Measurements from ENCODE around the gene BANF2.

DNA sequence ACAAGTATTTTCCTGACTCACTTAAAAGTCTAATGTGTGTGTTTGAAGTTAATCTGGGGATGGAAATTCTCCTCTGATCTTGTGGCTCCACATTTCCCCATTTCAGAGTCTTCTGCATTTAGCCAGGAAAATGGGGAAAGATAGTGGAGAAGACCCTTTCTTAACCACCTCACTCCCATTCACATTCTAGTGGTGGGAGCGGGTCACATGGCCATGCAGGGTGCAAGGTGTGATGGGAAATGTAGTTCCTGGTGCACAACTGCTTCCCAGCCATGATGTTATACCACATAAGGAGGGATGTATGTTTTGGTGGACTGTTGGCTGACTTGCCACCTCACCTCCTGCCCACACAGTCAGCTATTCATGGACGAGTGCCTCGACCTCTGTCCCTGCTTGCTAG lies 61.8 kb downstream of the BANF2 start:
- TF ChIP-seq SRF (IDR thresholded peaks at IDR 0.05; ENCODE audit: low read depth) (no peak), POLR2AphosphoS5 (IDR thresholded peaks at IDR 0.05; ENCODE audit: low read depth, low read length) (no peak), RAD21 (IDR thresholded peaks at IDR 0.05; ENCODE audit: low read depth) (no peak), REST (IDR thresholded peaks at IDR 0.05; ENCODE audit: low read depth) (no peak), EZH2 (IDR thresholded peaks at IDR 0.05) (no peak), ZNF274 (IDR thresholded peaks at IDR 0.05; ENCODE audit: low read depth, low read length) (no peak), SIN3A (IDR thresholded peaks at IDR 0.05; ENCODE audit: low read depth) (no peak), JUND (IDR thresholded peaks at IDR 0.05) (no peak)
- TF ChIP-seq, protein P1, sequence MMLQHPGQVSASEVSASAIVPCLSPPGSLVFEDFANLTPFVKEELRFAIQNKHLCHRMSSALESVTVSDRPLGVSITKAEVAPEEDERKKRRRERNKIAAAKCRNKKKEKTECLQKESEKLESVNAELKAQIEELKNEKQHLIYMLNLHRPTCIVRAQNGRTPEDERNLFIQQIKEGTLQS (IDR thresholded peaks at IDR 0.05) = no peak
- TF ChIP-seq, protein P2, sequence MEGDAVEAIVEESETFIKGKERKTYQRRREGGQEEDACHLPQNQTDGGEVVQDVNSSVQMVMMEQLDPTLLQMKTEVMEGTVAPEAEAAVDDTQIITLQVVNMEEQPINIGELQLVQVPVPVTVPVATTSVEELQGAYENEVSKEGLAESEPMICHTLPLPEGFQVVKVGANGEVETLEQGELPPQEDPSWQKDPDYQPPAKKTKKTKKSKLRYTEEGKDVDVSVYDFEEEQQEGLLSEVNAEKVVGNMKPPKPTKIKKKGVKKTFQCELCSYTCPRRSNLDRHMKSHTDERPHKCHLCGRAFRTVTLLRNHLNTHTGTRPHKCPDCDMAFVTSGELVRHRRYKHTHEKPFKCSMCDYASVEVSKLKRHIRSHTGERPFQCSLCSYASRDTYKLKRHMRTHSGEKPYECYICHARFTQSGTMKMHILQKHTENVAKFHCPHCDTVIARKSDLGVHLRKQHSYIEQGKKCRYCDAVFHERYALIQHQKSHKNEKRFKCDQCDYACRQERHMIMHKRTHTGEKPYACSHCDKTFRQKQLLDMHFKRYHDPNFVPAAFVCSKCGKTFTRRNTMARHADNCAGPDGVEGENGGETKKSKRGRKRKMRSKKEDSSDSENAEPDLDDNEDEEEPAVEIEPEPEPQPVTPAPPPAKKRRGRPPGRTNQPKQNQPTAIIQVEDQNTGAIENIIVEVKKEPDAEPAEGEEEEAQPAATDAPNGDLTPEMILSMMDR (IDR thresholded peaks at IDR 0.05 in 2 of 3, conservative IDR thresholded peaks at IDR 0.05 in 1 of 3; ENCODE audit: borderline replicate concordance in 1 of 3, insufficient read depth in 1 of 3, low read depth in 2 of 3, low read length in 2 of 3) = no peak
- TF ChIP-seq, protein P3, sequence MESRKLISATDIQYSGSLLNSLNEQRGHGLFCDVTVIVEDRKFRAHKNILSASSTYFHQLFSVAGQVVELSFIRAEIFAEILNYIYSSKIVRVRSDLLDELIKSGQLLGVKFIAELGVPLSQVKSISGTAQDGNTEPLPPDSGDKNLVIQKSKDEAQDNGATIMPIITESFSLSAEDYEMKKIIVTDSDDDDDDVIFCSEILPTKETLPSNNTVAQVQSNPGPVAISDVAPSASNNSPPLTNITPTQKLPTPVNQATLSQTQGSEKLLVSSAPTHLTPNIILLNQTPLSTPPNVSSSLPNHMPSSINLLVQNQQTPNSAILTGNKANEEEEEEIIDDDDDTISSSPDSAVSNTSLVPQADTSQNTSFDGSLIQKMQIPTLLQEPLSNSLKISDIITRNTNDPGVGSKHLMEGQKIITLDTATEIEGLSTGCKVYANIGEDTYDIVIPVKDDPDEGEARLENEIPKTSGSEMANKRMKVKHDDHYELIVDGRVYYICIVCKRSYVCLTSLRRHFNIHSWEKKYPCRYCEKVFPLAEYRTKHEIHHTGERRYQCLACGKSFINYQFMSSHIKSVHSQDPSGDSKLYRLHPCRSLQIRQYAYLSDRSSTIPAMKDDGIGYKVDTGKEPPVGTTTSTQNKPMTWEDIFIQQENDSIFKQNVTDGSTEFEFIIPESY (IDR thresholded peaks at IDR 0.05; ENCODE audit: extremely low read depth, insufficient replicate concordance, low read length) = no peak

All from HCT116 (cell line).